Fibroblast of mammary gland (primary cell): ENCODE results near the gene WDR7.

Source experiments
- DNase-seq: peaks from one replicate; pipeline ENCODE4 v3.0.0-alpha.2; 2010; ENCODE audit warnings: low read depth
- H3K4me3 ChIP-seq: 2 replicates; pipeline ENCODE4 v1.5.1; 2011; ENCODE audit warnings: low read depth, mild to moderate bottlenecking, low read length, moderate library complexity; ENCODE audit not compliant: control insufficient read depth
- CTCF ChIP-seq: conservative IDR thresholded peaks from 2 replicates; pipeline ENCODE4 v1.5.1; 2011; ENCODE audit warnings: low read depth, low read length, inconsistent platforms; ENCODE audit not compliant: control insufficient read depth, insufficient read depth

The WDR7 gene

DNA sequence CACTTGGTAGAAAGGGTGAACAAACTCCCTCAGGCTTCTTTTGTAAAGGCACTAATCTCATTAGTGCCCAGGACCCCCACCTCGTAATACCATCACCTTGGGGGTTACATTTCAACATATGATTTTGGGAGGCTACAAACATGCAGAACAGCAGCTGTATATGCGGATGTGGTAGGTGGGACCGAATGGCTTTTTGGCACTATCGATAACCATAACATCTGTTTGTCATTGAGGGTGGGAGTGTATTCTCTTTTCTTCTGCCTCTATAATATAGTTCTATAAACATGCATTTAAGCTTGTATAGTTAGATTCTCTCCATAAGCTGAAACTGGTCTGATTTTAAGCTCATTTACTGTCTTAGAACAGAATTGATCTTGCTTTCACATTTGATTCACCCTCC lies 256.6 kb downstream of the WDR7 start:
- no peak overlapping the region for H3K4me3 ChIP-seq
- TF ChIP-seq CTCF: no peak
- DNase-seq: no peak

- no peak overlapping the region for H3K4me3 ChIP-seq
- no peak for TF ChIP-seq CTCF
- DNase-seq: no peak
These were observed 259.1 kb downstream of the WDR7 start for GRCh38 chr18:56910237-56910636.

GRCh38 chr18:56910967-56911366 lies 259.8 kb downstream of the WDR7 start:
- TF ChIP-seq CTCF: no peak
- H3K4me3 ChIP-seq: no peak overlapping the region
- DNase-seq: no peak

GRCh38 chr18:56913941-56914340 lies 262.8 kb downstream of the WDR7 start:
- no peak overlapping the region for H3K4me3 ChIP-seq
- no peak for DNase-seq
- TF ChIP-seq CTCF: no peak

DNA sequence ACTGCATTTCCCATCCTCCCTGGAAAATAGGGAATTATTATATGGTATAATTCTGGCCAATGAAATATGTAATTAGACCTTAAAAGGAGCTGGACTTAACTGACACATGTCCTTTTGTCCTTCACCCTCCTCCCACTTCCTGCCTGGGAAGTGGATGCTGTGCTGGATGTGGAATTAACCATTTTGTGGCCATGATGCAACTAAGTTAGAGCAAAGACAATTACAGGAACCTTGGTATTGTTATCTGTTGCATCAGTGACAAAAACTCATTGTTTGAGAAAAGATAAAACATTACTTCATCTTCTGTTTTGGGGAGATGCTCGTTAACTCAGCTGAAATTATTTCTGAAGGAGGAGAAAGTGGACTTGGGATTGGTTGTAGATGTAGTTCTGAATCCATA lies 268.0 kb downstream of the WDR7 start:
- no peak overlapping the region for H3K4me3 ChIP-seq
- no peak for TF ChIP-seq CTCF
- no peak for DNase-seq

DNA sequence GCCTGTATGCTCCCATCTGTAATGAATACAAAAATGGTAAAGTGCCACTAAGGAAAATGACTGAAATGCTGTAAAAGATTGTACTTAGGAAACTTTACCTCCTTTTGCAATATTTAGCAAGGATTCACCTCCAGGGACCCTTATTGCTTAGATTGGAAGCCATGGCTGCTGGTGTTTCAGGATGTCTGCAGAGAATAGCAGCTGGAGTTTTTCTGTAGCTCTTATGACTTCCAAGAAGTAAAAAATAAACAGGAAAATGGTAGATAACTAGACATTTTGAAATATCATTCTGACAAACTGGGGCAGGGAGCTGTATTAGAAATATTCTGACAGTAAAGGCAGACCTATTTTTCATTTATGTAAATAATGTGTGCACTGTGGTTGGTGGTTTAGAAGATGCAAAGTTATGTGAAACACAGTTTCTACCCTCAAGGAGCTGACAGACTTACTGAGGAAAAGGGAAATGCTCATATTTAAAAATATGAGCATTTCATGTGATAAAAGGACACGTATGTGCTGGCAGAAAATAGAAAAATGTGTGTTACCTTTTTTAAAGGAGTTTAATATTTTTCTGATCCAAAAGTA lies 270.8 kb downstream of the WDR7 start:
- no peak for DNase-seq
- no peak overlapping the region for H3K4me3 ChIP-seq
- no peak for TF ChIP-seq CTCF

DNA sequence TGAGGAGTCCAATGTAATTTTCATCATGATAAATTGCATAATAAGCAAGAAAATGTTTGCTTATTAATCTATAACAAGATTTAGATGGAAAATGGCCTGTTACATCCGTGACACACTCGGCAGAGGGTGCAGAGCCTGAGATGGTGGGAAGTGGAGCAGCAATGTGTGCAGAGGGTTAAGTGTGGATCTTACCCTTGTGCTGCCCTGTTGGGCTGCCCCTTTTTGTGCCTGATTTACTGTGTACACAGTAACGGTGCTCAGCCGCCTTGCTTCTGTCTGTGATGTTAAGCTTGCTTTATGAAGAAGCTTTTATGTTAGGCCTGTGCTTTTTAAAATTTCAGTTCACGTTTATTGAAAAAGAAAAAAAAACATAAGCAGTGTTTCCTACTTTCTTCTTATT lies 275.6 kb downstream of the WDR7 start:
- TF ChIP-seq CTCF: no peak
- no peak for DNase-seq
- H3K4me3 ChIP-seq: no peak overlapping the region
